K562 (cell line): ENCODE results near the gene SPEM1. TPM values are rescaled to one million over a fixed set of nuclear protein-coding genes. Genes with fewer than 3 reads are reported as not detected.
A peak's percentile ranks its signal among the peaks of the same experiment; 100 is the strongest.

Experiments
- CBX5 ChIP-seq: IDR thresholded peaks from 2 replicates; pipeline ENCODE4 v1.6.1; 2014; ENCODE audit warnings: low read depth, borderline replicate concordance
- FOXA3 ChIP-seq, 2 experiments: fragments of 450-650 bp in 1 of 2; sonication (generic) in 1 of 2; formaldehyde crosslinking; IDR thresholded peaks in 1 of 2; conservative IDR thresholded peaks in 1 of 2; 2 replicates each; pipeline versions ENCODE4 v1.4.0 to v1.8.0; 2020 to 2022; ENCODE audit warnings: mild to moderate bottlenecking in 2 of 2, missing genetic modification reagents in 1 of 2
- FOXJ3 ChIP-seq: sonication (generic); formaldehyde crosslinking; IDR thresholded peaks from 2 replicates; pipeline ENCODE4 v1.4.0; 2020; ENCODE audit warnings: mild to moderate bottlenecking, missing genetic modification reagents
- FOXM1 ChIP-seq, 2 experiments: fragments of 450-650 bp in 1 of 2; sonication (generic) in 1 of 2; formaldehyde crosslinking in 1 of 2; IDR thresholded peaks; 2 replicates each; pipeline versions ENCODE4 v1.6.1 to v1.9.0; 2017 to 2022; ENCODE audit warnings: low read depth in 2 of 2, mild to moderate bottlenecking in 2 of 2, missing genetic modification reagents in 1 of 2, moderate library complexity in 1 of 2
- GABPB1 ChIP-seq: sonication (generic); formaldehyde crosslinking; IDR thresholded peaks from 2 replicates; pipeline ENCODE4 v1.8.0; 2022; ENCODE audit warnings: mild to moderate bottlenecking, missing genetic modification reagents
- JUND ChIP-seq, 2 experiments: IDR thresholded peaks; 2 replicates in 1 of 2; 3 replicates in 1 of 2; pipeline ENCODE4 v1.6.1; 2011; ENCODE audit warnings: borderline replicate concordance in 2 of 2, low read depth in 2 of 2, low read length in 2 of 2, improper control_type of control experiment in 1 of 2, missing biosample characterization in 1 of 2, missing genetic modification characterization in 1 of 2, missing genetic modification reagents in 1 of 2
- KLF6 ChIP-seq: fragments of 250-450 bp; sonication (Bioruptor Pico); IDR thresholded peaks from 2 replicates; pipeline ENCODE4 v1.4.0; 2020; ENCODE audit warnings: mild to moderate bottlenecking, moderate library complexity, borderline replicate concordance
- MAZ ChIP-seq, 2 experiments: fragments of 450-650 bp in 1 of 2; sonication (generic) in 1 of 2; formaldehyde crosslinking; IDR thresholded peaks in 1 of 2; conservative IDR thresholded peaks in 1 of 2; 2 replicates each; pipeline versions ENCODE4 v1.4.0 to v1.5.0; 2020; ENCODE audit warnings: mild to moderate bottlenecking in 1 of 2, missing genetic modification reagents in 1 of 2
- NBN ChIP-seq: fragments of 450-650 bp; IDR thresholded peaks from 2 replicates; pipeline ENCODE4 v1.6.1; 2016; ENCODE audit warnings: low read depth, mild to moderate bottlenecking
- NFE2L1 ChIP-seq: fragments of 450-650 bp; IDR thresholded peaks from 2 replicates; pipeline ENCODE4 v1.6.1; 2016; ENCODE audit warnings: missing genetic modification characterization, low read depth, mild to moderate bottlenecking, missing compliant biosample characterization, moderate library complexity, borderline replicate concordance
- NFRKB ChIP-seq: fragments of 450-650 bp; IDR thresholded peaks from 2 replicates; pipeline ENCODE4 v1.6.1; 2016; ENCODE audit warnings: low read depth
- POLR2G ChIP-seq: fragments of 200-400 bp; formaldehyde crosslinking; IDR thresholded peaks from 2 replicates; pipeline ENCODE4 v1.6.1; 2017; ENCODE audit warnings: low read depth, mild to moderate bottlenecking, antibody characterized with exemption, low read length, moderate library complexity
- POLR2H ChIP-seq: IDR thresholded peaks from 2 replicates; pipeline ENCODE4 v1.6.1; 2016; ENCODE audit warnings: missing genetic modification characterization, low read depth, mild to moderate bottlenecking, control low read depth, missing compliant biosample characterization, moderate library complexity
- XRCC5 ChIP-seq: fragments of 200-400 bp; formaldehyde crosslinking; IDR thresholded peaks from 2 replicates; pipeline ENCODE4 v1.6.1; 2017; ENCODE audit warnings: low read depth, mild to moderate bottlenecking, low read length
- polyA plus RNA-seq, 8 experiments: library from polyadenylated mRNA; depleted of rRNA in 4 of 8; stranded (reverse) in 5 of 8; unstranded in 3 of 8; fragments of >200 nt; fragmentation: Nextera tagmentation in 2 of 8; fragmentation: Illumina TruSeq in 1 of 8; extraction: Ambion mirVana in 2 of 8; extraction: Trizol in 1 of 8; gene quantifications; 2 replicates each; pipeline versions ENCODE4 v1.2.1 to v1.2.3, GENCODE V29; 2011 to 2014; ENCODE audit warnings: inconsistent platforms in 1 of 8, missing spikeins in 1 of 8
- total RNA-seq, 7 experiments: library from RNA; depleted of rRNA in 6 of 7; stranded (reverse); fragments of >200 nt in 6 of 7; fragmentation: Illumina TruSeq in 2 of 7; extraction: Trizol in 2 of 7; gene quantifications; 2 replicates each; pipeline versions ENCODE4 v1.2.1 to v1.2.3, GENCODE V29; 2011 to 2021; ENCODE audit warnings: low replicate concordance in 1 of 7
- TF ChIP-seq, protein P1 (sequence below): fragments of 250-450 bp; sonication (Bioruptor Pico); IDR thresholded peaks from 2 replicates; pipeline ENCODE4 v1.4.0; 2020; ENCODE audit warnings: mild to moderate bottlenecking, moderate library complexity
- TF ChIP-seq, protein P2 (sequence below): fragments of 450-650 bp; IDR thresholded peaks from 2 replicates; pipeline ENCODE4 v1.6.1; 2017; ENCODE audit warnings: mild to moderate bottlenecking, moderate library complexity
- TF ChIP-seq, protein P3 (sequence below): fragments of 450-650 bp; formaldehyde crosslinking; IDR thresholded peaks from 2 replicates; pipeline ENCODE4 v1.4.0; 2020; ENCODE audit warnings: mild to moderate bottlenecking, moderate library complexity
- TF ChIP-seq, protein P4 (sequence below): fragments of 450-650 bp; IDR thresholded peaks from 2 replicates; pipeline ENCODE4 v1.6.1; 2016; ENCODE audit warnings: low read depth, mild to moderate bottlenecking, moderate library complexity

Gene SPEM1
- total and polyA plus RNA-seq, 9 of the 15 experiments (the other 6 are each of a cell fraction or from before 2014, with no cell fraction given) = not detected

DNA sequence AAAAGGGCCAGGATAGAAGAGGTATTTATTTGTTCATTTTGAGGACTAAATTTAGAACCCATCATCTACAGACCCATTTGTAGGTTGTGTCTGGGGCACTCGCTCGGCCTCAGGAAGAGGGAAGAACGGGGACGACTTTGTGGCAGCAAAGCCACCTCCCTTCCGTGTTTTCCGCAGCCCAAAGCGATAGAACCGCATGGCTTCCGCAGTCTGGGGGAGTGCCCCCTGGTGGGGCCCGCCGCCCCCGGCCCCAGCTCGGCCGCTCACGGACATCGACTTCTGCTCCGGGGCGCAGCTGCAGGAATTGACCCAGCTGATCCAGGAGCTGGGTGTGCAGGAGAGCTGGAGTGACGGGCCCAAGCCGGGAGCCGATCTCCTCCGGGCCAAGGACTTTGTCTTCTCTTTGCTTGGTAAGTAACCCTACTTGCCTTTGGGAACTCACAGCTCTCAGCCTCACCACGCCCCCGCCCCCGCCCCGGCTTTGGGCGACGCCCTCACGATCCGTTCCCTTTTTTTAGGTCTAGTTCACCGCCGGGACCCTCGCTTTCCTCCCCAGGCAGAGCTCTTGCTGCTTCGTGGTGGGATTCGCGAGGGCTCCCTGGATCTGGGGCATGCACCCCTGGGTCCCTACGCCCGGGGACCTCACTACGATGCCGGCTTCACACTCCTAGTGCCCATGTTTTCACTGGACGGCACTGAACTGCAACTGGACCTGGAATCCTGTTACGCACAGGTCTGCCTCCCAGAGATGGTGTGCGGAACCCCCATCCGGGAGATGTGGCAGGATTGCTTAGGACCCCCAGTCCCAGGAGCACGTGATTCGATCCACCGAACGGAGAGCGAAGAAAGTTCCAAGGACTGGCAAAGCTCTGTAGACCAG lies 15.8 kb downstream of the SPEM1 start (continued):
- TF ChIP-seq, protein P1, sequence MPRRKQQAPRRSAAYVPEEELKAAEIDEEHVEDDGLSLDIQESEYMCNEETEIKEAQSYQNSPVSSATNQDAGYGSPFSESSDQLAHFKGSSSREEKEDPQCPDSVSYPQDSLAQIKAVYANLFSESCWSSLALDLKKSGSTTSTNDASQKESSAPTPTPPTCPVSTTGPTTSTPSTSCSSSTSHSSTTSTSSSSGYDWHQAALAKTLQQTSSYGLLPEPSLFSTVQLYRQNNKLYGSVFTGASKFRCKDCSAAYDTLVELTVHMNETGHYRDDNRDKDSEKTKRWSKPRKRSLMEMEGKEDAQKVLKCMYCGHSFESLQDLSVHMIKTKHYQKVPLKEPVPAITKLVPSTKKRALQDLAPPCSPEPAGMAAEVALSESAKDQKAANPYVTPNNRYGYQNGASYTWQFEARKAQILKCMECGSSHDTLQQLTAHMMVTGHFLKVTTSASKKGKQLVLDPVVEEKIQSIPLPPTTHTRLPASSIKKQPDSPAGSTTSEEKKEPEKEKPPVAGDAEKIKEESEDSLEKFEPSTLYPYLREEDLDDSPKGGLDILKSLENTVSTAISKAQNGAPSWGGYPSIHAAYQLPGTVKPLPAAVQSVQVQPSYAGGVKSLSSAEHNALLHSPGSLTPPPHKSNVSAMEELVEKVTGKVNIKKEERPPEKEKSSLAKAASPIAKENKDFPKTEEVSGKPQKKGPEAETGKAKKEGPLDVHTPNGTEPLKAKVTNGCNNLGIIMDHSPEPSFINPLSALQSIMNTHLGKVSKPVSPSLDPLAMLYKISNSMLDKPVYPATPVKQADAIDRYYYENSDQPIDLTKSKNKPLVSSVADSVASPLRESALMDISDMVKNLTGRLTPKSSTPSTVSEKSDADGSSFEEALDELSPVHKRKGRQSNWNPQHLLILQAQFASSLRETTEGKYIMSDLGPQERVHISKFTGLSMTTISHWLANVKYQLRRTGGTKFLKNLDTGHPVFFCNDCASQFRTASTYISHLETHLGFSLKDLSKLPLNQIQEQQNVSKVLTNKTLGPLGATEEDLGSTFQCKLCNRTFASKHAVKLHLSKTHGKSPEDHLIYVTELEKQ (CRISPR knock-in tag) = no peak
- TF ChIP-seq FOXM1 (IDR thresholded peaks at IDR 0.05; ENCODE audit: low read depth) (no peak), FOXM1 (CRISPR knock-in tag; IDR thresholded peaks at IDR 0.05; ENCODE audit: low read depth) (no peak), FOXJ3 (CRISPR knock-in tag) (no peak), XRCC5 (no peak), GABPB1 (CRISPR knock-in tag) (no peak), KLF6 (no peak), NFRKB (no peak), NFE2L1 (tag) (no peak), MAZ (CRISPR knock-in tag; conservative IDR thresholded peaks at IDR 0.05 in 1 of 2, IDR thresholded peaks at IDR 0.05 in 1 of 2) (peak in 1 of 2 experiments; percentile 50; a peak in 1 of 4 replicates), POLR2H (tag) (no peak), NBN (no peak), FOXA3 (CRISPR knock-in tag; conservative IDR thresholded peaks at IDR 0.05 in 1 of 2, IDR thresholded peaks at IDR 0.05 in 1 of 2) (no peak), JUND (IDR thresholded peaks at IDR 0.05; ENCODE audit: borderline replicate concordance, low read depth, low read length) (no peak), JUND (tag; IDR thresholded peaks at IDR 0.05; ENCODE audit: borderline replicate concordance, low read depth, low read length) (no peak), CBX5 (no peak), POLR2G (peak; percentile 77)
- TF ChIP-seq, protein P2, sequence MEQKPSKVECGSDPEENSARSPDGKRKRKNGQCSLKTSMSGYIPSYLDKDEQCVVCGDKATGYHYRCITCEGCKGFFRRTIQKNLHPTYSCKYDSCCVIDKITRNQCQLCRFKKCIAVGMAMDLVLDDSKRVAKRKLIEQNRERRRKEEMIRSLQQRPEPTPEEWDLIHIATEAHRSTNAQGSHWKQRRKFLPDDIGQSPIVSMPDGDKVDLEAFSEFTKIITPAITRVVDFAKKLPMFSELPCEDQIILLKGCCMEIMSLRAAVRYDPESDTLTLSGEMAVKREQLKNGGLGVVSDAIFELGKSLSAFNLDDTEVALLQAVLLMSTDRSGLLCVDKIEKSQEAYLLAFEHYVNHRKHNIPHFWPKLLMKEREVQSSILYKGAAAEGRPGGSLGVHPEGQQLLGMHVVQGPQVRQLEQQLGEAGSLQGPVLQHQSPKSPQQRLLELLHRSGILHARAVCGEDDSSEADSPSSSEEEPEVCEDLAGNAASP = no peak
- TF ChIP-seq, protein P3, sequence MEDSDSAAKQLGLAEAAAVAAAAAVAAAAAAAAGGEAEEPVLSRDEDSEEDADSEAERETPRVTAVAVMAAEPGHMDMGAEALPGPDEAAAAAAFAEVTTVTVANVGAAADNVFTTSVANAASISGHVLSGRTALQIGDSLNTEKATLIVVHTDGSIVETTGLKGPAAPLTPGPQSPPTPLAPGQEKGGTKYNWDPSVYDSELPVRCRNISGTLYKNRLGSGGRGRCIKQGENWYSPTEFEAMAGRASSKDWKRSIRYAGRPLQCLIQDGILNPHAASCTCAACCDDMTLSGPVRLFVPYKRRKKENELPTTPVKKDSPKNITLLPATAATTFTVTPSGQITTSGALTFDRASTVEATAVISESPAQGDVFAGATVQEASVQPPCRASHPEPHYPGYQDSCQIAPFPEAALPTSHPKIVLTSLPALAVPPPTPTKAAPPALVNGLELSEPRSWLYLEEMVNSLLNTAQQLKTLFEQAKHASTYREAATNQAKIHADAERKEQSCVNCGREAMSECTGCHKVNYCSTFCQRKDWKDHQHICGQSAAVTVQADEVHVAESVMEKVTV = no peak
- TF ChIP-seq, protein P4, sequence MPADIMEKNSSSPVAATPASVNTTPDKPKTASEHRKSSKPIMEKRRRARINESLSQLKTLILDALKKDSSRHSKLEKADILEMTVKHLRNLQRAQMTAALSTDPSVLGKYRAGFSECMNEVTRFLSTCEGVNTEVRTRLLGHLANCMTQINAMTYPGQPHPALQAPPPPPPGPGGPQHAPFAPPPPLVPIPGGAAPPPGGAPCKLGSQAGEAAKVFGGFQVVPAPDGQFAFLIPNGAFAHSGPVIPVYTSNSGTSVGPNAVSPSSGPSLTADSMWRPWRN = no peak
